Activated CD4-positive, alpha-beta memory T cell treated with anti-CD3 and anti-CD28 coated beads, Interleukin-2, amount 10 ng/mL, durations not matched to agents 7 days and 5 days (primary cell): ENCODE data around the gene ARHGAP26. TPM values are rescaled to one million over a fixed set of nuclear protein-coding genes. Genes with fewer than 3 reads are reported as not detected.
"Not testable (repeated sequence)": the region's sequence is repeated elsewhere in the genome, so short reads cannot be mapped to it uniquely, and the experiment has no call there.

Experiments used
- CTCF ChIA-PET: fragments of 350-600 bp; sonication (Branson Sonifier 250); formaldehyde crosslinking; loops from one replicate; lab custom pipeline; 2021; ENCODE audit warnings: antibody characterized with exemption, inconsistent platforms; lab: Charles Lee
- POLR2A ChIA-PET: fragments of 350-600 bp; sonication (Branson Sonifier 250); formaldehyde crosslinking; loops from one replicate; lab custom pipeline; 2021; ENCODE audit warnings: antibody characterized with exemption; lab: Charles Lee
- DNase-seq: peaks from one replicate; pipeline ENCODE4 v3.0.0-alpha.2; 2020
- H3K27ac Mint-ChIP-seq: one replicate; pipeline ENCODE4 v1.8.0; 2021; ENCODE audit warnings: mild to moderate bottlenecking, mixed read lengths
- H3K27me3 Mint-ChIP-seq: one replicate; pipeline ENCODE4 v1.8.0; 2021; ENCODE audit warnings: mixed read lengths
- H3K36me3 Mint-ChIP-seq: one replicate; pipeline ENCODE4 v1.8.0; 2021; ENCODE audit warnings: low read depth, mixed read lengths
- H3K4me1 Mint-ChIP-seq: one replicate; pipeline ENCODE4 v1.8.0; 2021; ENCODE audit warnings: mixed read lengths
- H3K4me3 Mint-ChIP-seq: one replicate; pipeline ENCODE4 v1.8.0; 2021; ENCODE audit warnings: mild to moderate bottlenecking, mixed read lengths
- H3K9me3 Mint-ChIP-seq: one replicate; pipeline ENCODE4 v1.8.0; 2021; ENCODE audit warnings: mixed read lengths
- total RNA-seq, 2 experiments: library from RNA; stranded (reverse); gene quantifications; one replicate each; pipeline ENCODE4 v1.2.3, GENCODE V29; 2021

Gene ARHGAP26
- total RNA-seq, 2 experiments from 2014 or later: 14.8 to 17.1 TPM

DNA sequence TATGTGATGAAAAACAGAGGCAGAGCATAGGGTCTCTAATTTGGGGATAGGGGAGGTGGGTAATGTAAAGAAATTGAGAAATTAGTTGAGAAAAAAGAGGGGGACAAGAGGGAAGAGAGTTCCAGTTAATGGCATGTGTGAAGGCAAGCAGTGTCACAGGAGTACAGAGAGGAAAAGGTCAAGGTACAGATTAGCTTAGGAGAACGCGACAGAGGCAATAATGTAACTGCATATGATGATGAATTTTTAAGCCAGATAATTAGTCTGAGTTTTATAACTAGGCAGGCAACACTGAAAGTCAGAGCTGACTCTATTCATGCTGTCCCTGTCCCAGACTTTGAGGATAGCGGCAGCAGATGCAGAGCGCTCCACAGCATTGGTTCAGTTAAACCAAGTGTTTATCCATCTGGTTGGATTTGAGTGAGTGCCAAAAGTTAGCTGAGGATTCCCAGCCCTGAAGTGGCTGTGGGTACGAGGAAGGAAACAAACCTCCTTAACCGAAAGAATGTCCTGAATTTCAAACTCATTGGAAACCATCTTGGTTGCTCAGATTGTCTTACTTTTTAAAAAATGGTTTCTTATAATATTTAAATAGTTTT lies 315.2 kb downstream of the ARHGAP26 start:
- Mint-ChIP-seq H3K36me3 (no peaks in the 10 kb centered on the region), H3K4me1 (no peaks in the 10 kb centered on the region), H3K9me3 (no peaks in the 10 kb centered on the region), H3K27ac (no peak overlapping the region), H3K4me3 (no peak overlapping the region), H3K27me3 (no peaks in the 10 kb centered on the region)
- DNase-seq: no peak
- ChIA-PET CTCF (no interaction called here), POLR2A (no interaction called here)

DNA sequence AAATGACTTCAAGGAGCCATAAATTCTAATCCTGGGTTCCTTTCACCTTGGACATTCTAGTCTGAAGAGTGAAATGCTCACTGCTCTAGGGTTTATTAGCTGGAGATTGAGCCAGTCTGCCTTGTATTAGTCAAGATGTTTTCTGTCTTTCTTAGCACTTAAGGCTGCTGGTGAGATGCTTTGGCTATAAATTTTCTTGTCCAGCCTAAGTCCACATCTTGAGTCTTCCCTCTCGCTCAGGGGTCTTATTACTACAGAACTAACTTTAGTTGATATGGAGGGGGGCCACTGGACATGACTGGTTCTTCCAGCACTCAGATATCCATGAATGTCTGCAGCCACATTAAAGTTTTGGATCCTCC lies 316.4 kb downstream of the ARHGAP26 start:
- CTCF ChIA-PET: no interaction called here
- H3K4me1 Mint-ChIP-seq: no peaks in the 10 kb centered on the region
- no peaks in the 10 kb centered on the region for H3K27me3 Mint-ChIP-seq
- no peak overlapping the region for H3K4me3 Mint-ChIP-seq
- H3K36me3 Mint-ChIP-seq: no peaks in the 10 kb centered on the region
- POLR2A ChIA-PET: no interaction called here
- no peaks in the 10 kb centered on the region for H3K9me3 Mint-ChIP-seq
- DNase-seq: no peak
- no peak overlapping the region for H3K27ac Mint-ChIP-seq

DNA sequence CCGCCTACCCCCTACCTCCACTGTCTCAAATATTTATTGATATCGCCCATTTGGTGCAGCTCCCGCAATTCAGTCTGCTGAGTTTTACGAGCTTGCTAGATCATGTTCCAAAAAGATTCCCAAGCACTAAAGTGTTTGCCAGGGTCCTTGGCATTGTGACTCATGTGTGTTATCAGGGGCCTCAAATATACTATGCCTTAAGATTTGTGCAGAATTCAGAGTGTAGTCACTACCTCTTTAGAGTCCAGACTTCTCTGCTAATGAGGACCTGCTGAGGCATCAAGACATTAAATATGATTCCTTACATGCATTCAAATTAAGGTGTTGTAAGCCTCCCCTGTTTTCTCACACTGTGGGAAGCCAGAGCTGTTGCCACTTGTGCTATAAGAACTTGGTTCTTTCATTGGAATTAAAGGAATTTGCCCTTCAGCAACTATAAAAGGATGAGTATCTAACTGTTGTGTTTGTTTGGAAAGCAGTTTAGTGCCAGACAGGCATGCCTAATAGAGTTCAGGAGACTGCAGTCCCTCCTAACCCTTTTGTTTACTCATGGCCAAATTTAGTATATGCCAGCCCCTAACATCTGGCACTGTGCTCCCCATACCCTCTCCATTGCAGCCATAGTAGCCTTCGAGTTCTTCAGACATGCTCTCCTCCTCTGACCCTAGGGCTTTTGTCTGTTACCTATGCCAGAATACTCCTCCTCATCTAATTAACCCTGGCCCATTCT lies 316.9 kb downstream of the ARHGAP26 start:
- H3K27me3 Mint-ChIP-seq: no peaks in the 10 kb centered on the region
- no peaks in the 10 kb centered on the region for H3K9me3 Mint-ChIP-seq
- no peak for DNase-seq
- no peak overlapping the region for H3K27ac Mint-ChIP-seq
- H3K4me1 Mint-ChIP-seq: no peaks in the 10 kb centered on the region
- CTCF ChIA-PET: no interaction called here
- H3K4me3 Mint-ChIP-seq: no peak overlapping the region
- H3K36me3 Mint-ChIP-seq: no peaks in the 10 kb centered on the region
- POLR2A ChIA-PET: no interaction called here

DNA sequence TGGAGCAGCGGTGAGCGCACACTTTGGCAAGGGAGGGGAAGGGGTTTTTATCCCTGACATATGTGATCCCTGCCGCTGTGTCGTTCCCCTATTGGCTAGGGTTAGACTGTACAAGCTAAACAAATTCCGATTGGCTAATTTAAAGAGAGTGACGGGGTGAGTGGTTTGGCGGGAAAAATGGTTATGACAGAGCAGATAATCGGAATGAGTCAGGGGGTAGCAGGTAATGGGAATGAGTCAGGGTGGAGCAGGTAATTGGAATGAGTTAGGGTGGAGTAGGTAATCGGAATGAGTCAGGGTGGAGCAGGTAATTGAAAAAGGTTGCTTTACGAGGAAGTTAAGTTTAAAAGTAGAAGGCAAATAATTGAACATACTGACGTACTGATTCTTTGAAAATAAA lies 318.5 kb downstream of the ARHGAP26 start:
- CTCF ChIA-PET, H3K27ac Mint-ChIP-seq, H3K4me1 Mint-ChIP-seq, H3K36me3 Mint-ChIP-seq, H3K4me3 Mint-ChIP-seq, DNase-seq, H3K9me3 Mint-ChIP-seq, H3K27me3 Mint-ChIP-seq, POLR2A ChIA-PET: not testable (repeated sequence)

DNA sequence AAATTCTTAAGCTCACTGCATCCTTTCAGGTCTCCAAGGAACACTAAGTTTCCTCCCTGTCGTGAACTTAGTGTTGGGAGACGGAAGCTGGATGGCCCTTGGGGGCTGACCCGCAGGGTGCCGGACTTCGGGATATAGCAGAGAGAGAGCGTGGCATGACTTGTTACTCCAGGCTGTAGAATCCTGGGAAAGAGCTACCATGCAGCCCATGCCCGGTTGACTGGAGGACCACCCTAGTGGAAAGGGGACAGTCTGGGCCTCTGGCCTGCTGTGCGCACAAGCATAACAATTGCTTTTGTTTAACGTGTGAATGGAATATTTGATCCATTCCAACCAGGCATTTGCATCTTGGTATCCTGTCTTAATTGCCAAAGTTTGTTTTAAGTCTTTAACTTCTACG lies 319.9 kb downstream of the ARHGAP26 start:
- H3K4me1 Mint-ChIP-seq, POLR2A ChIA-PET, H3K27me3 Mint-ChIP-seq, DNase-seq, H3K9me3 Mint-ChIP-seq, H3K4me3 Mint-ChIP-seq, H3K27ac Mint-ChIP-seq, H3K36me3 Mint-ChIP-seq: not testable (repeated sequence)
- CTCF ChIA-PET: interaction anchor here (0.6 kb wide), 1 partner anchor 70 kb away, joined by 5 read pairs; no protein-coding TSS in a partner anchor

DNA sequence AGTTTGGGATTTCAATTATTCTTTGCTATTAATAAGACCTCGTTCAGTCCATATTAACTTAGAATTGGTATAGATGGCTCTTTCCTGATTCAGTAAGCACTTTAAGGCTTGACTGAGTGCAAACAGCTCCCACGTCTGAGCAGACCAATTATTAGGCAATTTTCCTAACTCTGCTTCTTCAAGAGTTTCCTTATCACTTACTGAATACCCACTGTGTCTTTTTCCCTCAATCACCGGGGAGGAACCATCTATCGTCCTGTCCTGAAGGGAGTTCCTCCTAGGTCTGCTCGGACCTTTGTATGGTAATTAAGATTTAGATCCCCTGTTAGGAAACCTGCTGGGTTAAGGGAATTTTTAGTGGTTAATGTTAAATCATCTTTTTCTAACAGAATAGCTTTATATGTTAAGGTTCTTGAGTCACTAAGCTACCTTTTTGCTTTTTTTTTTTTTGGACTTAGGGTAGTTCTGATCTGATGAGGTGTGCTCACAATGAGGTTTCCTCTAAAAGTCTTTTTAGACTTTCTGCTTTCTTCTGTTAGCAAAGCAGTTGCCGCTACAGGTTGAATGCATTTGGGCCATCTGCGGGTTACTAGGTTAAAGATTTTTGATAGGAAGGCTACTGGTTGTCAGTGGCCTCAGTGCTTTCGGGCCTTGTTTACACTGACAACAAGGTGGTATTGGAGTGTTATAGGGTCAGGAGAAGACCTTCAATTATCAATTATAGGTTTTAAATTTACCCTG lies 322.7 kb downstream of the ARHGAP26 start:
- H3K27me3 Mint-ChIP-seq, H3K4me3 Mint-ChIP-seq, H3K27ac Mint-ChIP-seq, CTCF ChIA-PET, H3K36me3 Mint-ChIP-seq, H3K4me1 Mint-ChIP-seq, DNase-seq, H3K9me3 Mint-ChIP-seq, POLR2A ChIA-PET: not testable (repeated sequence)

DNA sequence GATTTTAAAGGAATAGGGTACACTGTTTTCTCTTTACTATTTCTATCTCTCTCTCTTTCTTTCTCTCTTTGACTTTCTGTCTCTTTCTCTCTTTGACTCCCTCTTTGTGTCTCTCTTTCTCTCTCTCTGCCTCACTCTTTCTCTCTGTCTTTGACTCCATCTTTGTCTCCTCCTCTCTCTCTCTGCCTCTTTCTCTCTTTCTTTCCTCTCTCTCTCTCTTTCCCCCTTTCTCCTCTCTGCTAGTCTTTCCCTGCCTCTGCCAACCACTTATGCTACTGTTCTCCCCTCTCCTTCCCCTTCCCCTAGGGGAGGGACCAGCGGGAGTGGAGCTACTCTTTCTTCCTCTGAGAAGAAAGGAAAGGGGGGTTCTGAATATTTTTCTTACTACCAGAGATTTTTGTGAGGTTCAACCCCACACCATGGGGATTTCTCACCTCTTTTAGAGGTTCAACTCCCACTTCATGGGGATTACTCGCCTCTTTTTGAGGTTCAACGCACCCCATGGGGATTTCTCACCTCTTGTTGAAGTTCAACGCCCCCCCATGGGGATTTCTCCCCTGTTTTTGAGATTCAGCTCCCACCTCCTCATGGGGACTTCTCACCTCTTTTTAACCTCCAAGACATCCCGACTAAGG lies 323.4 kb downstream of the ARHGAP26 start:
- Mint-ChIP-seq H3K27me3 (no peaks in the 10 kb centered on the region), H3K4me3 (no peak overlapping the region), H3K36me3 (no peaks in the 10 kb centered on the region), H3K9me3 (no peaks in the 10 kb centered on the region), H3K4me1 (peaks cover 3% of the 10 kb centered on the region), H3K27ac (no peak overlapping the region)
- DNase-seq: no peak
- CTCF ChIA-PET: no interaction called here
- POLR2A ChIA-PET: no interaction called here

DNA sequence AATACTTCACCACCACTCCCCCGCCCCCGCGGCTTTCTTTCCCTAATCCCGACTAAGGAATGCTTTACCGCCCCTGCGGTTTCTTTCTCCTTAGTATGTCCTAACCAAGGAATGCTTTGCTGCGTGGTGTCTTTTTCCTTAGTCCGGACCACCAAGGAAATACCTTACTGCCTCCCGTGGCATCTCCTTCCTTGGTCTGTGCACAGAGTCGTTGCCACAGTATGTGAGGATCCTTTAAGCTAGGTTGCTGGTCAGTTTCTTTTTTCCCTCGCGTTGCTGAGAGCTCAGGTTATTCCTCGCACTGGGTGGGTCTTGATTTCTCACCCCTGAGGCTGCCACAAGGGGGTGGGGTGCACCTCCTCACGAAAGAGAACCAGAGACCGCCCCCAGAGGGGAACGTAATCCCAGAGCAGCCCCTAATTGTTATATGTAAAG lies 323.9 kb downstream of the ARHGAP26 start:
- Mint-ChIP-seq H3K4me1 (peaks cover 3% of the 10 kb centered on the region), H3K27ac (no peak overlapping the region), H3K27me3 (no peaks in the 10 kb centered on the region), H3K4me3 (no peak overlapping the region), H3K9me3 (no peaks in the 10 kb centered on the region), H3K36me3 (no peaks in the 10 kb centered on the region)
- no peak for DNase-seq
- ChIA-PET CTCF (no interaction called here), POLR2A (no interaction called here)

DNA sequence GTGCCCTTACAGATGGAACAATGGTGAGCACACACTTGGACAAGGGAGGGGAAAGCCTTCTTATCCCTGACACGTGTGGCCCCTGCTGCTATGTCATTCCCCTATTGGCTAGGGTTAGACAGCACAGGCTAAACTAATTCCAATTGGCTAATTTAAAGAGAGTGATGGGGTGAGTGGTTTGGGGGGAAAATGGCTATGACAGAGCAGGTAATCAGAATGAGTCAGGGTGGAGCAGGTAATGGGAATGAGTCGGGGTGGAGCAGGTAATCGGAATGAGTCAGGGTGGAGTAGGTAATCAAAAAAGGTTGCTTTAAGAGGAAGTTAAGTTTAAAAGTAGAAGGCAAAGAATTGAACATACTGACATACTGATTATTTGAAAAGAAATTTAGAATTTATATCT lies 324.4 kb downstream of the ARHGAP26 start:
- H3K9me3 Mint-ChIP-seq, H3K4me3 Mint-ChIP-seq, DNase-seq, H3K36me3 Mint-ChIP-seq, H3K27me3 Mint-ChIP-seq, POLR2A ChIA-PET, H3K4me1 Mint-ChIP-seq, H3K27ac Mint-ChIP-seq, CTCF ChIA-PET: not testable (repeated sequence)

DNA sequence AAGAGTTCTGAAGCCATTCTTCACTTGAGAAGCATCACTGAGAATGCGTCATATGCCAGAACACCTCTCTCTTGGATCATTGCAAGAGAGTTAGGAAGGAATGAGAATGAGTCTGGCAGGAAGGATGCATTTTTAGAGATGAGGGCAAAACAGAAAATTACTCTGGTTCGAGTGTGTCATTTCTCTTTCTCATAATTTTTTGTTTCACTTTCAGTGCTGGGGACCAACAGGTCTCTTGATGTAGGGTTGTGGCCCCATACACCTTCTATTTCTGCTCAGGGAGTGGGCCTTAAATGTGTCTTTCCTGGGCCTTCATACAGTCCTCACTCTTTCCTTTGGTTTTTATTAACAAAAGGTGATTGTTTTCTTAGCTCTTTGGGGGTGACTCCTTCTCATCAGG lies 330.9 kb downstream of the ARHGAP26 start:
- Mint-ChIP-seq H3K36me3 (no peaks in the 10 kb centered on the region), H3K9me3 (no peaks in the 10 kb centered on the region), H3K4me3 (peak overlapping the region; percentile 8), H3K27me3 (no peaks in the 10 kb centered on the region), H3K27ac (peak overlapping the region; percentile 44), H3K4me1 (peaks cover 34% of the 10 kb centered on the region)
- DNase-seq: no peak
- CTCF ChIA-PET: interaction anchor here (0.6 to 1.1 kb wide), 3 partner anchors 10 to 295 kb away, joined by 3 read pairs; no protein-coding TSS in a partner anchor
- POLR2A ChIA-PET: no interaction called here

DNA sequence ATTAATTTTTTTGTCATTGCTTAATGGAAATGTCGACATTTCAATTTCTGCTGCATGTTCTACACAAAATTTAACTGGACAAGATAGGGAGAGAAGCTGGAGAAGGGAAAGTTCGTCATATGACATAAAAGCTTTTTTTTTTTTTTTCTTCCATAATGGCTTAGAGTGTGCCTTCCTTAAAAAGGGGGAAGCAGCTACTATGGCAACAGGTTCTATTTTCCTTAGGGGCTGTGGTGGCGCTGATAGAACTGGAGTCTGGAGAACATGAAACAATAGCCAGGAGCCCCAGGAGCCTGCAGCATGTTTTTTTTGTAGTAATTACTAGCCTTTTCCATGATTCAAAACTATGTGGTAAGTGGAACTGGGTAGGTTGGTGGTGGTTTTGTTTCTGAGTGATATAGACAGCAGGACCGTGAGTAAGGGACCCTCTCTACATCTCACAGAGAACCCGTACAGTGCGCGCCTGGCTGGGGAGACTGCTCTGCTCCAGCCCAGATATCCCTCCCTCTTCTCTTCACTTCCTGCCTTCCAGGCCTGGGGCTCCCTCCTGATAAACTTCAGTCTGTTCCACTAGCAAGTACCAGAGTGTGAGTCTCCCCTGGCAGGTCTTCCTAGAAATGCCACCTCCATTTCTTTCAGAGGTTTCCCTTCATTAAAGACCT lies 331.7 kb downstream of the ARHGAP26 start:
- H3K27me3 Mint-ChIP-seq: no peaks in the 10 kb centered on the region
- no peaks in the 10 kb centered on the region for H3K36me3 Mint-ChIP-seq
- CTCF ChIA-PET: interaction anchor here (0.6 to 0.9 kb wide), 2 partner anchors 27 to 295 kb away, joined by 3 read pairs; no protein-coding TSS in a partner anchor
- no peak overlapping the region for H3K4me3 Mint-ChIP-seq
- POLR2A ChIA-PET: no interaction called here
- DNase-seq: no peak
- no peaks in the 10 kb centered on the region for H3K9me3 Mint-ChIP-seq
- peak overlapping the region; percentile 44 for H3K27ac Mint-ChIP-seq
- H3K4me1 Mint-ChIP-seq: peaks cover 34% of the 10 kb centered on the region

DNA sequence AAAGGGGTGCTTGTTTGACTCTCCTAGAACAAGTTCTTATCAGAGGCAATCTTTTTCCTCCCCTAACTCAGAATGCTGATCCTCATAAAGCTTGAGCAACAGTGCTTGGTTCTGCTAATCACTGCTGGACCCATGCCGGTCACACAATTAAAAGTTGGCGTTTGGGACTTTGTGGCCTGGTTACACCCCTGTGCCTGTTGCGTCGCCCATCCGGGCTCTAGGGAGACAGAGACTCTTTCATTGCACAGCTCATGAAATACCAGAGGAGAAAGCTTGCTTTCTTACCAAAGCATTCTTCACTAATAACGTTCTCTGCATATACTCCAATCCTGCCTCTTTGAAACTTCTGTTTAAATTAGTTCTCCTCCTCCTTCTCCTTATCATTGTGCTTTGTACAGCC lies 332.2 kb downstream of the ARHGAP26 start:
- H3K27me3 Mint-ChIP-seq: no peaks in the 10 kb centered on the region
- DNase-seq: no peak
- ChIA-PET CTCF (no interaction called here), POLR2A (no interaction called here)
- no peaks in the 10 kb centered on the region for H3K9me3 Mint-ChIP-seq
- peaks cover 34% of the 10 kb centered on the region for H3K4me1 Mint-ChIP-seq
- H3K36me3 Mint-ChIP-seq: no peaks in the 10 kb centered on the region
- H3K4me3 Mint-ChIP-seq: no peak overlapping the region
- no peak overlapping the region for H3K27ac Mint-ChIP-seq
